T-helper 17 cell (primary cell): Measurements from ENCODE around the gene SP140L. TPM values are rescaled to one million over a fixed set of nuclear protein-coding genes. Genes with fewer than 3 reads are reported as not detected.
"Not testable (repeated sequence)": the region's sequence is repeated elsewhere in the genome, so short reads cannot be mapped to it uniquely, and the experiment has no call there.

Source experiments
- ATAC-seq: fragments of 150-1000 bp; cut with Tn5 transposase; 2 replicates; pipeline ENCODE4 v1.10.0; 2021; ENCODE audit warnings: mild to moderate bottlenecking, moderate library complexity
- DNase-seq, 3 donors: peaks; one replicate each; pipeline versions ENCODE4 v3.0.0 to v3.0.0-alpha.2; 2020 to 2021
- H3K9me3 ChIP-seq: one replicate; pipeline ENCODE4 v1.7.0; 2013; ENCODE audit warnings: low read length, mild to moderate bottlenecking; ENCODE audit not compliant: control insufficient read depth, poor library complexity, severe bottlenecking
- H3K27ac Mint-ChIP-seq: one replicate; pipeline ENCODE4 v1.8.0; 2022; ENCODE audit warnings: mild to moderate bottlenecking, moderate library complexity, mixed read lengths
- H3K27me3 Mint-ChIP-seq: one replicate; pipeline ENCODE4 v1.8.0; 2022; ENCODE audit warnings: mixed read lengths
- H3K36me3 Mint-ChIP-seq: one replicate; pipeline ENCODE4 v1.8.0; 2022; ENCODE audit warnings: low read depth, mixed read lengths
- H3K4me1 Mint-ChIP-seq: one replicate; pipeline ENCODE4 v1.8.0; 2022; ENCODE audit warnings: mild to moderate bottlenecking, mixed read lengths
- H3K4me3 Mint-ChIP-seq: one replicate; pipeline ENCODE4 v1.8.0; 2022; ENCODE audit warnings: mild to moderate bottlenecking, moderate library complexity, mixed read lengths
- total RNA-seq, 4 donors: library from RNA in 2 of 4; stranded (reverse) in 2 of 4; gene quantifications; one replicate each; pipeline ENCODE4 v1.2.3 and lab custom pipeline; 2022 to 2026

Gene SP140L
- total RNA-seq, 2 donors from 2014 or later: 64.7 to 85.6 TPM

GRCh38 chr2:230423851-230424458 is 97.0 kb downstream of the SP140L start:
- peaks cover 71% of the 10 kb centered on the region for H3K4me1 Mint-ChIP-seq
- no peaks in the 10 kb centered on the region for H3K27me3 Mint-ChIP-seq
- H3K9me3 ChIP-seq: peaks cover 4% of the 10 kb centered on the region
- H3K4me3 Mint-ChIP-seq: peak overlapping the region; percentile 74
- no peak for DNase-seq
- ATAC-seq: no peak
- peaks cover 34% of the 10 kb centered on the region for H3K36me3 Mint-ChIP-seq
- H3K27ac Mint-ChIP-seq: peak overlapping the region; percentile 99

DNA sequence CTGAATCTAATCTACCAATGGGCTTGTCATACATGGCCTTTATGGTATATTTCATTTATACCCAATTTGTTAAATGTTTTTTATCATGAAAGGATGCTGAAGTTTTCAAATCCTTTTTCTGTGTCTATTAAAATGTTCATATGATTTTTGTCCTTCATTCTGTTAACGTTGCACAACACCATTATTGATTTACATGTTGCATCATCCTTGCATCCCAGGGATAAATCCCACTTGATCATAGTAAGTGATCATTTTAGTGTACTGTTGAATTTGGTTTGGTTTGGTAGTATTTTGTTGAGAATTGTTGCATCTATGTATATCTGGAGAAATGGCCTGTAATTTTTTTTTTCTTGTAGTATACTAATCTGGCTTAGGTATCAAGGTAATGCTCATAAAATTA is 98.4 kb downstream of the SP140L start:
- Mint-ChIP-seq H3K27ac (peak overlapping the region; percentile 70), H3K4me3 (peak overlapping the region; percentile 52), H3K36me3 (peaks cover 38% of the 10 kb centered on the region), H3K27me3 (no peaks in the 10 kb centered on the region), H3K4me1 (peaks cover 63% of the 10 kb centered on the region)
- no peak for DNase-seq
- peaks cover 9% of the 10 kb centered on the region for H3K9me3 ChIP-seq
- ATAC-seq: no peak

DNA sequence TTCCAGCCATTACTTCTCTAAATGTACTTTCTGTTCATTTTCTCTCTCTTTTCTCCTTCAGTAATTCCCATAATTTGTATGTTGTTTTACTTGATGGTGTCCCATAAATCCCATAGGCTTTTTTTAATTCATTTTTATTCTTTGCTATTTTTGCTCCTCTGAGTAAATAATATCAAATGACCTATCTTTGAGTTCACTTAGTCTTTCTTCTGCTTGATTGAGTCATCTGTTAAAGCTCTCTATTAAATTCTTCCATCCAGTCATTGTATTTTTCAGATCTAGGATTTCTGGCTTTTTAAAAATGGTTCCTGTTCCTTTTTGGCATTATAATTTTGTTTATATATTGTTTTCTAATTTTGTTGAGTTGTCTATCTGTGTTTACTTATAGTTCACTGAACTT is 102.5 kb downstream of the SP140L start:
- ATAC-seq (no peak), DNase-seq (no peak)
- peaks cover 15% of the 10 kb centered on the region for H3K36me3 Mint-ChIP-seq
- H3K9me3 ChIP-seq: peaks cover 9% of the 10 kb centered on the region
- H3K4me3 Mint-ChIP-seq: no peak overlapping the region
- peak overlapping the region; percentile 77 for H3K27ac Mint-ChIP-seq
- no peaks in the 10 kb centered on the region for H3K27me3 Mint-ChIP-seq
- H3K4me1 Mint-ChIP-seq: peaks cover 52% of the 10 kb centered on the region

DNA sequence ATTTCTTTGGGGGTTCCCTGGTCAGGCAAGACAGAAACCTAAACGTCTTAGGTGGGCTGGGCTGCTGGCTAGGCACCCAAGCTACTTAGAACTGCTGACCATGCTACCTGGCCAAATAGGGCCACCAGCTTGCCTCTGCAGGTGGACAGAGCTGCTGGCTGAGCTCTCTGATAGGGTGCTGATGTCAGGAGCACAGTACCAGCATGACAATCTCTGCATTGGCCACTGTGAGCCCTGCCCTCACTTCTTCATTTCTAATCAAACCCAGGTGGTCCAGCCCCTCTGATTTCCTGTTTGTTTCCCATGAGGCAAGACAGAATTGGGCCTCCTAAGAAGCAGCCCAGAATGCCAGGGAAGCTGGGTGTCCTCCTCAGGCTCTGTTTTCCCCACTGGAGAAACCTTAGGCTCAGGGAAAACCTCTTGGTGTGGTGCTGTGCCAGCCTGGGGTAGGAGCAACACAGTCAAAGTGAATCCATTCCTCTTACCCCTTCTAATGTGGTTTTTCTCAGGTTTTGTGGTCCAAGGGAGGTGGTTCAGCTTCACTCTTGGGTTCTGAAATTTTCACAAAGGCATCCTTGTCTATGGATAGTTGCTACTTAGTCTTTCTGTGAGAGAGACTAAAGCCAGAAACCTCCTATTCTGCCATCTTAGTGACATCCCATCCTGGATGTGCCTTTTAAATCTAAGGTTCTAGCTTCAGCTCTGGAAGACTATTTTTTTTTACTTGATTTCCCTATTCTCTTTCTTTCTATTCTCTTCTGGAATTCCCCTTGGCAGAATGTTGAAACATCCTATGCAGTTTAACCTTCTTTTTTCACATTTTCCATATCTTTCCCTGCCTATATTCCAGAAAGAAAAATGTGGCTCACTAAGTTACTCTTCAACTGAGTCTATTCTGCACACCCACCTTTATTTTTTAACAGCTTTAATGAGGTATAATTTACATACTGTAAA is 104.2 kb downstream of the SP140L start:
- H3K4me1 Mint-ChIP-seq: peaks cover 45% of the 10 kb centered on the region
- peaks cover 9% of the 10 kb centered on the region for H3K9me3 ChIP-seq
- peak overlapping the region; percentile 69 for H3K4me3 Mint-ChIP-seq
- H3K27me3 Mint-ChIP-seq: no peaks in the 10 kb centered on the region
- ATAC-seq (peak; percentile 83), DNase-seq (no peak)
- H3K36me3 Mint-ChIP-seq: peaks cover 11% of the 10 kb centered on the region
- H3K27ac Mint-ChIP-seq: peak overlapping the region; percentile 77

- Mint-ChIP-seq H3K4me1 (peaks cover 42% of the 10 kb centered on the region), H3K36me3 (peaks cover 4% of the 10 kb centered on the region), H3K27me3 (no peaks in the 10 kb centered on the region), H3K4me3 (no peak overlapping the region), H3K27ac (peak overlapping the region; percentile 83)
- ATAC-seq: no peak
- DNase-seq: no peak
- no peaks in the 10 kb centered on the region for H3K9me3 ChIP-seq
These were observed 107.8 kb downstream of the SP140L start for GRCh38 chr2:230434677-230435324.

- no peak for ATAC-seq
- no peak for DNase-seq
- Mint-ChIP-seq H3K4me3 (no peak overlapping the region), H3K4me1 (peaks cover 42% of the 10 kb centered on the region), H3K36me3 (peaks cover 4% of the 10 kb centered on the region), H3K27me3 (no peaks in the 10 kb centered on the region), H3K27ac (peak overlapping the region; percentile 83)
- no peaks in the 10 kb centered on the region for H3K9me3 ChIP-seq
These were observed 108.4 kb downstream of the SP140L start for GRCh38 chr2:230435431-230435830.

DNA sequence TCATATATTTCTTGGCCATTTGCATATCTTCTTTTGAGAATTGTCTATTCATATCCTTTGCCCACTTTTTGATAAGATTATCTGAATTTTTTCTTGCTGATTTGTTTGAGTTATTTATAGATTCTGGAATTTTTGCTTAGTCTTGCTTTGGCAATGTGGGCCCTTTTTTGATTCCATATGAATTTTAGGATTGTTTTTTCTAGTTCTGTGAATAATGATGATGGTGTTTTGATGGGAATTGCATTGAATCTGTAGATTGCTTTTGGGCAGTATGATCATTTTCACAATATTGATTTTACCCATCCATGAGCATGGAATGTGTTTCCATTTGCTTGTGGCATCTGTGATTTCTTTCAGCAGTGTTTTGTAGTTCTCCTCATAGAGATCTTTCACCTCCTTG is 112.1 kb downstream of the SP140L start:
- H3K4me3 Mint-ChIP-seq: peak overlapping the region; percentile 81
- peaks cover 36% of the 10 kb centered on the region for H3K4me1 Mint-ChIP-seq
- not testable (repeated sequence) for DNase-seq, ATAC-seq, H3K9me3 ChIP-seq, H3K36me3 Mint-ChIP-seq, H3K27me3 Mint-ChIP-seq
- H3K27ac Mint-ChIP-seq: peak overlapping the region; percentile 94

- Mint-ChIP-seq H3K4me3 (peak overlapping the region; percentile 81), H3K27ac (peak overlapping the region; percentile 94), H3K36me3 (peaks cover 8% of the 10 kb centered on the region), H3K4me1 (peaks cover 31% of the 10 kb centered on the region), H3K27me3 (no peaks in the 10 kb centered on the region)
- H3K9me3 ChIP-seq: no peaks in the 10 kb centered on the region
- ATAC-seq: peak; percentile 42
- DNase-seq: no peak
These were observed 112.6 kb downstream of the SP140L start for GRCh38 chr2:230439590-230439989.

DNA sequence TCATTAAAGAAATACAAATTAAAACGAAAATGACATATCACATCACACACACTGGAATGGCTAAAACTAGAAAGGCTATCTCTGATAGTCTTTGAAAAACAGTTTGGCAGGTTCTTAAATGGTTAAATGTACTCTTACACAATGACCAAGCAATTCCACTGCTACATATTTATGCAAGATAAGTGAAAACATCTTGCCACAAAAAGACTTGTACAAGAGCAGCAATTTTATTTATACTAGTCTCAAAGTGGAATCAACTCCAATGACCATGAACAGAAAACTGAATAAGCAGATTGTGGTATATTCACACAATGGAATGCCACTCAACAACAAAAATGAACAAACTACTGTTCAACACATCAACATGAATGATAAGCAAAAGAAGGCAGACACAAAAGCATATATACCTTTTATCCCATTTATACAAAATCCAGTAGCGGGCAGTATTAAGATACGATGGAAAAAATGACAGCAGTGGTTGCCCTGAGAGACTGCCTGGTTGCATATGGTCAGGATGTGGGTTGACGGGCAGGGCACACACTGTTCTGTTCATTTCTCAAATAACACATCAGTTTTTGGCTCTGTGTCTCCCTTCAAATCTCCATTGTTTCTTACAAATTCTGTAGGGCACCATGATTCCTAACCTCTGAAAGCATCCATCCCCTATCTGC is 114.4 kb downstream of the SP140L start:
- Mint-ChIP-seq H3K4me1 (peaks cover 32% of the 10 kb centered on the region), H3K27me3 (no peaks in the 10 kb centered on the region), H3K4me3 (peak overlapping the region; percentile 76), H3K36me3 (peaks cover 8% of the 10 kb centered on the region), H3K27ac (peak overlapping the region; percentile 94)
- H3K9me3 ChIP-seq: no peaks in the 10 kb centered on the region
- peak in 1 of 3 donors; percentile 27 for DNase-seq
- ATAC-seq: peak; percentile 88

GRCh38 chr2:230443541-230443940 is 116.5 kb downstream of the SP140L start:
- H3K27me3 Mint-ChIP-seq: no peaks in the 10 kb centered on the region
- ATAC-seq (no peak), DNase-seq (no peak)
- peaks cover 50% of the 10 kb centered on the region for H3K4me1 Mint-ChIP-seq
- H3K9me3 ChIP-seq: no peaks in the 10 kb centered on the region
- no peak overlapping the region for H3K27ac Mint-ChIP-seq
- peaks cover 16% of the 10 kb centered on the region for H3K36me3 Mint-ChIP-seq
- no peak overlapping the region for H3K4me3 Mint-ChIP-seq

- H3K9me3 ChIP-seq: no peaks in the 10 kb centered on the region
- ATAC-seq: no peak
- H3K27ac Mint-ChIP-seq: peak overlapping the region; percentile 37
- no peaks in the 10 kb centered on the region for H3K27me3 Mint-ChIP-seq
- H3K4me3 Mint-ChIP-seq: no peak overlapping the region
- DNase-seq: no peak
- peaks cover 42% of the 10 kb centered on the region for H3K4me1 Mint-ChIP-seq
- H3K36me3 Mint-ChIP-seq: peaks cover 23% of the 10 kb centered on the region
These were observed 117.8 kb downstream of the SP140L start for GRCh38 chr2:230444832-230445231.

GRCh38 chr2:230447036-230447435 is 120.0 kb downstream of the SP140L start:
- Mint-ChIP-seq H3K4me3 (no peak overlapping the region), H3K4me1 (peaks cover 41% of the 10 kb centered on the region), H3K27ac (peak overlapping the region; percentile 86), H3K36me3 (peaks cover 26% of the 10 kb centered on the region), H3K27me3 (no peaks in the 10 kb centered on the region)
- no peaks in the 10 kb centered on the region for H3K9me3 ChIP-seq
- ATAC-seq (no peak), DNase-seq (no peak)
